Activated CD4-positive, CD25-positive, alpha-beta regulatory T cell treated with anti-CD3 and anti-CD28 coated beads, Interleukin-2, amount 50 U/mL, for 24 hours (primary cell): Measurements from ENCODE around the gene OTX2.

Experiments used
- ATAC-seq, 2 donors: fragments of 150-1000 bp; cut with Tn5 transposase; one replicate each; pipeline ENCODE4 v1.10.0; 2021; ENCODE audit warnings: mild to moderate bottlenecking in 1 of 2, moderate library complexity in 1 of 2

Gene OTX2

DNA sequence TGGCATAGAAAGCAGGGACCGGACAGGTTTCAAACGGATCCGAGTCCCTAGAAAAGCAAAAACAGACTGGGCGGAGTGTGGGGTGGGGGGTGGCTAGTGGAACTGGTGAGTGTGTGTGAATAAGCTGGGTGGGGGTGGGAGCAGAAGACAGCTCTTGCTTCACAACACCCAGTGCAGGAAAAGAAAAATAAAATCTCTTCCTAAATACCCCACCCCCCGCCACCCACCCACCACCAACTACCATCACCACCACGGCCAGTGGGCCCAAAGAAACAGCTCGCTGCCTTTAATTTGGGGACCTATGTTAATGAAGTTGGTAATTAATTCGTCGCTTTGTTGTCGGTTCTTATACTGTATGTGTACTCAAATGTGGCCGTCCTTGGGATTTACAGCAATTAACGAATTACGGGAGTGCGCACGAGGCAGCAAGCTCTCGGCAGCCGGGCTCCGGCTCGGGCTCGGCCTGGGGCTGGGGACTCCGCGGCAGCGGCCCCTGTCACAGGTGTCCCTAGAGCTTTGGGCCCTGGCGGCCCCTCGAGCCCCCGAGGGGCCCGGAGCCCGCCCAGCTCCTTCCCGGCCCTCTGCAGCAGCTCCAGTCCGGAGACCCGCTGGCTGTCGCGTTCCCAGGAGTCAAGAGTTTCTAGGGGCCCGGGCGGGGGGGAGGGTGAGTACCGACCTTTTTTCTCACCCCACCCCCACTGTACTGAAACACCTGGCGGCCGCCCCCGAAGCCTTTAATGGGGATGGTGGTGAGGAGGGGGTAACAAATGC, 1.5 kb upstream of the OTX2 start:
- ATAC-seq: no peak

DNA sequence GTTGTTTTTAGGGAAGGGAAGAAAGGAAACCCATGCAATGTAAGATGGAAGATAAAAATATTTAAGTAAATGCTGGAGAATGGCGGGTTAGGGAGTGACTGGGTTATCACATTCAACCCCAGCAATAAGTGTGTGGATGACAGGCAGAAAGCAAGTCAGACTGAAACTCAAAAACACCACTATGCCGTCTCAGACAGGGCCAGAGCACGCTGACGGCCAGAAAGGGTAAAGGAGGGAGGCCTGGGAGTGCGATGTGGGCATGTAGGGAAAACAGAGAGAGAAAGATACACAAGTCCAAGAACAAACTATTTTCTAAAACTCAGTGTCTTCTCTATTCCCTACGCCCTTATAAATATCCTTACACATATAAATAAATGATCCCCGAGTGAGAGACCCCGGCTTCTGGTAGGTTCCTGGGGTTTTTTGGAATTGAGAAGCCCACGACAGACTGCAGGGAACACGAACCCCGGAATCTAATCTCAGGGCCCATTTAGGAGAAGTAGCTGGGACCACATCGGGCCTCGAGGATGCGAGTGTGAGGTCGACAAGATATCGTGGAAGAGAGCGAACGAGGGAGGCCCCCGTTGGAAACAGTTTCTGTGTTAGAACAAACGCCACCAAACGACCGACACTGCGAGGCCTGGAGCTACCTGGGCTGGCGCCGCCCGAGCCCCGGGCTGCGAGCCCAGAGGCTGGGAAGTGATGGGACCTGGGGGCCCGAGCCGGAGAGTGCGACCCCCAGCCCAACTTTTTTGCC, 735 bp upstream of the OTX2 start:
- ATAC-seq: no peak

DNA sequence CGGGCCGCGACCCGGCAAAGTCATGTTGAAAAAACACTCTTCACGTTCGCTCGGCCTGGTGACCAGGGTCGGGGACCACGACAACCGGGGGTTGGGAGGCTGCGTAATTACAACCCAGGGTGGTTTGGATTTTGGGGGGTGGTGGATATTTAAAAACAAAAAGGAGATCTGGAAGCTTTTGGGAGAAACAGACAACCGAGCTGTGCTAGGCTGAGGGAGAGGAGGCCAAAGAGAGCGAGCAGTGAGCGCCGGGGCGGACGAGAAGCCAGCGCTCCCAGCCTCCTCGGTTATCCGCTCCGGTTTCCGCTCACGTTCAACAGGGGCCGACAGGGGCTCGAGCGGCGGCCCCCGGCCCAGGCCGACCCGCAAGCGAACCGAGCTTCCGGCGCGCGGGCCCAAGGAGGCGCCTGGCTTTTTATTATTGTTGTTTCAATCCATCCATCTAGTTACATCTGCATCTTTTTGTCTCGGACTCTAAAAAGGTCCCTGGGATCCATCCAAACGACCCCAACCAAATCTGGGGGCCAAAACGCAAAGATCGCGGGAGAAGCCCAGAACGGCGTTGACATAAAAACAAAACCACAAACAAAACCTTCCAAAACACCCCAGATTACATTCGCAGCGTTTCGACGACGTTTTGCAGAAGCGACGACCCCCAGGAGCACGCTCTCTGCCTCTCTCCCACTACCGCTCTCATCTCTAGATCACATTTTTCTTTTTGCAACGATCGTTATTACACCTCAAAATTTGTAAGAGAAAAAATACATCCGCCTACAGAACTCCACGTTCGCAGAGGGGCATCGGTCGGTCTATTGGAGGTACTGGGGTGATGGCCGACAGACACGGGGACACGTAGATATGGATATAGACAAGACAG, 771 bp downstream of the OTX2 start:
- no peak for ATAC-seq

DNA sequence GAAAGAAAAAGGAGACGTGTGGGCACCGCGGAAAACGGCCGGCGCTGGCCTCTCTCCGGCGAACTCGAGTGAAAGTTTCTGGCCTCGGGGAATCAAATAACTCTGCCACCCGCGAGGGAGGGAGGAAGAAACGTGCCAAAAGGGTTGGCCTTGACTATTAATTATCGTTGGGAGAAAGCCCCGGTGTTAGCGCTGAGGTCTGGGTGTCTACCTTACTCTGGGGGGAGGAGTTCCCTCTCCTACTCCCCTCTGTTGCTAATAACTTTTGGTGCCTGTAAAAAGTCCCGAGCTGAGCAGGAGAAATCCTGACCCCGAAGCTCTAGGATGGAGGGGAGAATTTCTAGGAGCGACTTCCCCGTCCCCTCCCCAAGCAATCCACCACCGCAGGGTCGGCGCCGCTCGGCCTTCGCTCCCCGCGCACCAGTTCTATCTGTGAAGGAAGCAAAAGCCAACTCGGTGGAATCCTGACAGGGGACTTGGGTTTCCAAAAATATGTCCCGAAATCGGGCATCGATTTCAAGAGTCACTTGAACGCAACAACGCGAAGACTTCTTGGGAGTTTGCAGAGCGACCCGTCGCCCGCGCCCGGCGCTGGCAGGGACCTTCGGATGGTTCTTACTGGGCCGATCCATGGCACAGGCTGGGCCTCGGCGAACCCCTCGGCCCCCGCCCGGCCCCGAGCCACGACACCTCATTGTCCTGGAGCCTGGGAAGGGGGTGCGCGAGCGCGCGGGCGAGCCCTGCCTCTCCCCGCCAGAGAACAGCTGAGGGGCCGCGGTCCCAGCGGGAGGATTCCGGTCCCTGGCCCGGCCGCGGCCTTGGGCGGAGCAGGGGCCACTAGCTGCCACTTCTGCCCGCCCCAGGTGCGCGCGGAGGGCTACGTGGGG, 1.7 kb downstream of the OTX2 start:
- no peak for ATAC-seq

DNA sequence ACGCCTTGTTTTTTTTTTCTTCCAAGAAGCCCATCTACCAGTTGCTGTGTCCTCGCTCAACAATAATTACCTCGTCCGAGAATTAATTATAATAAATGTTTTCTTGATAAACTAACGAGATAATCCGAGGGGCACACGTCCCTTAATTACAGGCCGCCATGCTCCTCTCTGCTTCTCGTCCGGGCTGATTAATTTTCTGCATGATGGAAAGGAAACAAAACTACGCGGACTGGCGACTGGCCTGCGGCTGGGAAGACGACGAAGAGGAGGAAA, 2.2 kb downstream of the OTX2 start:
- no peak for ATAC-seq

DNA sequence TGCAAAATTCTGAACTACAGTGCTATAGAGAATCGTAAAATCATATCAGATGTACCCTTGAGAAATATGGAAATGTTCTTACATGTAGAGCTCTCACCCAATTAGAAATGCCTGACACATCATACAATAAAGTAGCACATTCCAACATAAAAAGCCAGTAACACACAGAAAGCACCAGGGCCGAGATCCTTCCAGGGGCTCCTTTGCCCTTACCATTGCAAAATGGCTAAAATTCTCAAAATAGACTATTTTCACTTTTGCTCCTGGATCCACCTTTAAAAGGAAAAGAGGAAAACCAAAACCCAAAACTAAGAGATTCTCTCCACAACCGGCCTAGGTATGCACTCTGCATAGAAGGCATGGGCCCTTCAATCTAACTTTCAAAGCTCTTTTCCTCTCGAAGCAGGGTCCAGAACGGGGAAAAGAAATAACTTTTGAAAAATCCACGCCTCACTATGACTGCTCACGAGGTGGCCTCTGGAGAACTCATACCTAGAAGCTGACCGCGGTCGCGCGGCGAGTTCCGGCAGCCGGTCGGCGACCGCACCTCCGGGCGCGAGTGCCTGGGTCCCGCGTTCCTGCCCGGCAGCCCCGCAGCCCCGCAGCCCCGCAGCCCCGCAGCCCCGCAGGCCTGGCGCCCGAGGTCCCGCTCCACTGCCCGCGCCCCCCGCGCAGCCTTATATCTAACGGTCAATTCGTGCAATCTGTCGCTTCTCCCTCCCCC, 2.7 kb downstream of the OTX2 start:
- ATAC-seq: no peak

DNA sequence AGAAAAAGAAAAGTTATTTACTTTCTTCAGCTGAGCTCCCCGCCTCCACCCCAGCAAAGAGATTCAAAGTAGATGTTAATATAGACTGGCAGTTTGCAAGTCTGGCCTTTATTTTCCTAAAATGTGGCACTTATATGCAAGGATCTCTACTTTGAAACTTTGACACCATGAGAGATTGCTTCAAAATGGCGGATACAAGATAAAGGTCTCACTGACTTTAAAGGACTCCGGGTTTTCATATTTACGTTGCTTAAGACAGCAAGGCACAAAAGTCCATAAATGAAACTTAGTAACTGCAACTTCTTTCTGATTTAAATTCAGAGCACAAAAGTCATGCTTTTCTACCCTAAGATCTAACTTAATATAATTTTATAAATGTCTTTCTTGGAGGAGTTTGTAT, 3.5 kb downstream of the OTX2 start:
- no peak for ATAC-seq

DNA sequence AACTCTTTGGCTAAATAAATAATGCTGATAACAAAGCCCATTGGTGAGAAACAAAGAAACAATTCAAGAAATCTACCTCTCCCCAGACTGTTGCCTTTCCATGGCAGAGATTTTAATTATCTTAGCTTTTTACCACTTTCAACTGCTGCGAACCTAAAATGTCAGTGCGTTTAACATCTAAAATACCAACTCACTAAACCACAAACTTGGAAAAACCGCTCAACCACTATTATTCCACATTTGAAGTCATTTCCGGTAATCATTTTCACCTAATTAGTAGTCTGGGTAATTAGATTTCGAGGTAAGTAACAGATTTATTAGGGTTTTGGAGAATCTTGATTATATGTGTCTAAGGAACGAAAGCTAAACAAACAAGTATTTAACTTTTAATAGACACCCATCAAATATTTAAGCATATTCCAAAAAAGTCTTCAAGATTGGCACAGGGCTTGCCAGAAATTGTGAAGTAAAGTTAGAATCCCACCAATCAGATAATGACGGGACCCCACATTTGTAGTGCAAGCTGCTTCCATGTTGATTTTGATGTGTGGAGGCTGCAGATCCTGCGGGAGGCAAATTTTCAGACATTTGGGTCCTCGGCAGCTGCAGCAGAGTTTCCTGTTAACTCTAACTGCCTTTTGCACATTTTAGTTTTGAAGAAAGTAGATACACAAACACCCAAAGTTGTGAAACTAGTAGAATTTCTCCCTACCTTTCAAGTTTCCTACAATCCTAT, 4.1 kb downstream of the OTX2 start:
- no peak for ATAC-seq

DNA sequence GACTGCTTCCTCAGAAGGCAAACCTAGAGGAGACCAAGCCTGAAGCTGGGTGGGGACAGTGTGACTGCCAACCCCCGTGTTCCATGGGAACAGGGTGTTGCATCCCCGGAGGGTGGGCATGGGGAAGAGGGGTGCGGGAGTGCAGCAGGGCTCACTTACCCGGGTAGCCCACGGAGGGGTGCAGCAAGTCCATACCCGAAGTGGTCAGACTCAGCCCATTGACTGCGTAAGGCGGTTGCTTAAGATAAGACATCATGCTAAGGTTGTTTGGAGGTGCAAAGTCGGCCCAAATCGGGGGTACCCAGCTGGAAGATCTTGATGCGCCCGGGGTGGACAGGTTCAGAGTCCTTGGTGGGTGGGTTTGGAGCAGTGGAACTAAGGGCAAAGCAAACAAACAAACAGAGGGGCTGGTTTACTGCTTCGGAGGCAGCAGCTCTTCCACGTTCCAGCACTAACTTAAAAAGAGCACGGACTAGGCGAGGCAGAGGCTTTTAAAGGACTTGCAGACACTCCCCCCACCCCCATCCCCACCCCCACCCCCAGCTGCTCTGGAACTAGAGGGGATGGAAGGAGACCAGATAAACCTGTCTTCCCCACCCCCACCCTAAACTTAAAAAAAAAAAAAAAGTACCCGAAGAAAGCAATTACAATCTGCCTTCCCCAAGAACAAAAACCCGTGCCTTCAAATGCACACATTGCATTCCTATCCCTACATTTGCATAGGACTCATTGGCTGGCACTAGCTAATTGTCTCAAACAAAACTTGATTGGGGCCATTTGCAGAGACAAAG, 4.9 kb downstream of the OTX2 start:
- no peak for ATAC-seq

DNA sequence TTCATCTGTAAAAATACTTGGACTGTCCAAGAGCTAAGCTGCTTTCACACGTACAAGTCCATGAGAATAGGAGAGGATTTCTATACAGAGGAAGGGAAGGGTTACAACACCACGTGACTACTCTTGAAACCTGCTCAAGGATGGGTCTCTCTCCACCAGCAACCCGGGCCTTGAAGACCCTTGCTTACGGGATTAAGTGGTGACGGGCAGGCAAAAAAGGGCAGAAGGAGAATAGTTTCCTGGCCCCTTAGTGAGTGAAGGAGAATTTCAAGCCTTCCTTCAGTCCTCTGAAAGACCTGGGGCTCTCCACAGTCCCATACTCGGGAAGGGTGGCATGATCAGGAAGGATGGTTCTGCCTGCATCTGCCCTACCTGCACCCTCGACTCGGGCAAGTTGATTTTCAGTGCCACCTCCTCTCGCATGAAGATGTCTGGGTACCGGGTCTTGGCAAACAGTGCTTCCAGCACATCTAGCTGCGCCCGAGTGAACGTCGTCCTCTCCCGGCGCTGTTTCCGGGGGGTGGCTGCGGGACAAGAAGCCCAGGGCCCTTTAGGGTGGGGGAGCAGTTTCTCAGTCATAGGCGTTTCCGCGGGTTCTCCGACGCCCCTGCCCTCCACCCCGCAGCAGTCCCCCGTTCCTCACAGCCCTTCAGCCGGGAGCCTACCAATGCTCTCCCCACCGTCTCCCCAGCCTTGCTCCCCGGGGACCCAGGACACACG, 6.3 kb downstream of the OTX2 start:
- no peak for ATAC-seq

DNA sequence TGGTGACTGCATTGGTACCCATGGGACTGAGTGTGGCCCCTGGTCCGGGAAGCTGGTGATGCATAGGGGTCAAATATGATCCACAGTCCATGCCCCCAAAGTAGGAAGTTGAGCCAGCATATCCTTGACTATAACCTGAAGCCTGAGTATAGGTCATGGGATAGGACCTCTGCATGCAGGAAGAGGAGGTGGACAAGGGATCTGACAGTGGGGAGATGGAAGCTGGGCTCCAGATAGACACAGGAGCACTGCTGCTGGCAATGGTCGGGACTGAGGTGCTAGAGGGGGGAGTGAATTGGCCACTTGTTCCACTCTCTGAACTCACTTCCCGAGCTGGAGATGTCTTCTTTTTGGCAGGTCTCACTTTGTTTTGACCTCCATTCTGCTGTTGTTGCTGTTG, 8.4 kb downstream of the OTX2 start:
- ATAC-seq: no peak

DNA sequence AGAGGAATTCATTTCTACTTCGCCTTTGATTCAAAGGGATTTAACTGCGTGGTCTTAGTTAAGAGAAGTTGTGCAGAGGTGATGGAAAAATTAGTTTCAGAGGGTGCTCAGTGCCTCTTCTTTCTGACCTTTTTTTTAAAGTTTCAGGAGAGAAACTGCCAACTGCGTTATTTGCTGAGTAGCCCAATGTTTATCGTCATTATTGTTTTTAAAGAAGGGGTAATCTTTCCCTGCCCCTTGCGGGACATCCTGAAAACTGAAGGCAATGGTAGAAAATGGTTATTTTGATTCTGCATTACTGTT, 11.0 kb downstream of the OTX2 start:
- no peak for ATAC-seq

DNA sequence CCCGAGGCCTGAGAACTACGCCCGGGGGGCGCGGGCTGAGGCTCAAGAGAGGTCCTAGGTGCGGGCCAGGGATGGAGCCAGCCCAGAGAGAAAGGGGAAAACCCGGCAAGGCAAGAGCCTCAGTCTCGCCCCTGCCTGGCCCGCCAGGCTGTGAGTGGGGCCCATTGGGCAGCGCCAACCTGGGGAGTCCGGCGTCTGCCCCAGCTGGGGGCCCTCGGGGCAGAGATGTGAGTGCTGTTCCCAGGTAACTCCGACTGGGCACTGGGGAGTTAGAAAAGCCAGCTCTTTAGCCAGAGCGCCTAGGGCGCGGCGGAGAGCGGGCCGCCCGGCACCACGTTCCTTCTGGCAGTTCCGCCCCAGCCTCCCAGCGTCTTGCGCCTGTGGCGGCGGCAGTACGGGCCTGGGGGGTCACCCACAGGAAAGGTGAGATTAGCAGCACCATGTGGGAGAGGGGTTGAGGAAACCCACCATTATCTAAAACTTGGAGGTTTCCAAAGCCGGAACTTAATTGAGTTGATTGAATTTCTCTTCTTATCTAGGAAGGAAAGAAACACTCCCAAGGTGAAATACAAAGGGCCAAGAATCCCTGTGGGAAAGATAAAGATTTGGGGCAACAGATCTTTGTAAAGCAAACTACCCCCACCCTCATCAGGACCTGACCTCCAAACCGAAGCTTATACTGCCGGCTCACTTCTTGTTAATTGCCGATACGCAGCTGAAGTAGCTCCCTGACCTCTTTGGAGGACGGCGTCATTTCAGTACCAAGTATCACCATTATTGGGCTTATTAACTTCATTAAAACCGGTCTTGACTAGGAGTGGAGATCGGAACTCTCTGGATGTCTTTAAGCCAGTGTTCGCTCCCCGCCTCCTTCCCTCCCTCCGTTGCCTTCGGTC, 11.6 kb downstream of the OTX2 start:
- no peak for ATAC-seq

DNA sequence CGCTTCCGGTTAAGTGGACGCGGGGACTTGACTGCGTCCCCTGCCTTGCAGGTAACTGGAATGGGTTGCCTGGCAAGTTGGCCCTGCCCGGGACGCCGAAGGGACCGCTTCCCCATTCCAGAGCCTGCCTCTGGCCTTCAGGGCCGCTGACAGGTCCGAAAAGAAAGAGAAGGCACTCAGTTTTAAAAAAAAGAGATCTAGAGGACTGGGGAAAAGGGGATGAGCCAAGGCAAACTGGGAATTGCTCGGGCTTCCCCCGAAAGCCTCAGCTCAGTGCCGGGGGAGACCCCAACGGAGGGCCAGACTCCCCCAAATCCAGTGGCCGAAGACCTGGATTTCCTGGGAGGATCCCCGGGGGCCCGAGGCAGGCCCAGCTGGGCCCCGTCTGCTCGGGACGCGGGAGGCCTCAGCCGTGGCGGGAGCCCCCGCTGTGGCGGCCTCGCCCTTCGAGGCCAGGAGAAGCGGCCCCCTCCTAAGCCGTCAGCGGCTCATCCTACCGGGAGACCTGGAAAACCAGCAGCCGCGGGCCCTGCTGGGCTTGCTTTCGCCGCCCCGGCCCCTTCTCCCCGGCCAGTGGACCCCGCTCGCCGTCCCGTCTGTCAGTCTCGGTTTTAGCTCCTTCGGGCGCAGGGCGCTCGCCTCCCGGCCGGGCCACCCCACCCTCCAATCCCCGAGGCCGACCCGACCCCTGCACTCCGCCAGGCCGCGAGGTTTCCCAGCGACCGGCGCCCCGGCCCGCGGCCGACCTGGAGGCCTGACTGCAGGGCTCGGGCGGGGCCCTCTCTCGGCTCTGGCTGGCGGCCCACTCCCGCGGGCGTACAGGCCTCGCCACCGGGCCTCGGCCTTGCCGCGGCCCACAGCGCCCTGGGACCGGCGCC, 12.5 kb downstream of the OTX2 start:
- no peak for ATAC-seq

DNA sequence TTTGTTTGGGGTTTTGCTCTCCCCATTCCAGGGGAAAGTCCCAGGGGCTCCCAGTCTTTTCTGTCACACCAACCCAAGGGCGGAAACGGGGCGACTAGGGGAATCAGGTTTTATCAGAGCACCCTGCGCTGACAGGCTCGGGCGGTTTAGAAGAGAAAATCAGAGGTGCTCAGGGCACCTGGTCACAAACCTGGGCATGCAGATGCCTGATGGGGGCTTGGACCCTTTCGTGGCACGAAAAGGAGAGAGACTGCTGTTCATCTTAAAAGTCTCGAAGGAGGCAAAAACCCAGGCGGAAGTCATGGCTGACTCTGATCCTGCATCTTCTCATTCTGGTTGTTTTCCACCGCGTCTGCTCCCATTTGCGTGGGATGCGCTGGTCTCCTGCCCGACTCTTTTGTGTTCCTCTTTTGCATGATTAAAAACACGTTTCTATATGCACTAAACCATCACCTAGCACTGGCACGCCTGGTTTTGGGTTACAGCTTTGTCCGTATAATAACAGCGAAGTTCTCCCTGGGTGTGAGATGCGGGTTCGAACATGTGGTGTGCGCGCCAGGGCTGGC, 13.2 kb downstream of the OTX2 start:
- no peak for ATAC-seq

DNA sequence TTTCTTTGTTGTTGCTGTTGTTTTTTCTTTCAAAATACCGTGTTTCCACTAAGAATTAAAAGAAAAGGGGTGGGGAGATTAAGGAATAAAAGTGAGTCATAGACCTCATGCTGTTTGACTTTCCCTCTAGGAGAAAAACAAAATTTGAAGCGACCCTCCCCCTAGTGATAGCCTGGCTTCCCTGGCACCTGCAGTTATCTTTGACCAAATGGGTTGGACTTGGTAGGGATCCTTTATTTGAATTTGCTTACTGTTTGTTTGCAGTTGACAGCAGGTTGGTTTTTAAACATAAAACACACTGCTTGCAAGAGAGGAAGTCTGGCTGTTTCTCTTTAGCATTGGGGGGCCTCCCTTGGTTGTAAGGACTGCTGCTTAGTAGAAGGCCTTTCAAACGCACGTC, 14.0 kb downstream of the OTX2 start:
- ATAC-seq: no peak

DNA sequence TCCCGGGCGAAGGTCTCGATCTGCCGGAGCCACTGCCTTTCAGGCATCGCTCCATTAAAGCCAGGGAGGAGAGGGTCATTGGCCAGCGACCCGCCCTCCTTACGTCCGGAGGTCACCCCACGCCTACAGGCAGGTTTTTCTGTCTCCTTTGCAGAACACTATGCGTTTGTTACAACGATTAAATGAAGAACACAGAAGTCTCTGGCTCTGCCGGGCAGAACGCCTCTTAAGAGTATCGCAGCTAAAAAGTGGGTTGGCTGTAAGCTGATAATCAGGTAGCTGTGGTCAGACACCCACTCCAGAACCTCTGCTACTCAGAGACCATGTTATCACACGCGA, 15.0 kb downstream of the OTX2 start:
- no peak for ATAC-seq
